Measurements from ENCODE around the gene RAB12.
"Not testable (repeated sequence)": the region's sequence is repeated elsewhere in the genome, so short reads cannot be mapped to it uniquely, and the experiment has no call there.

The RAB12 gene

DNA sequence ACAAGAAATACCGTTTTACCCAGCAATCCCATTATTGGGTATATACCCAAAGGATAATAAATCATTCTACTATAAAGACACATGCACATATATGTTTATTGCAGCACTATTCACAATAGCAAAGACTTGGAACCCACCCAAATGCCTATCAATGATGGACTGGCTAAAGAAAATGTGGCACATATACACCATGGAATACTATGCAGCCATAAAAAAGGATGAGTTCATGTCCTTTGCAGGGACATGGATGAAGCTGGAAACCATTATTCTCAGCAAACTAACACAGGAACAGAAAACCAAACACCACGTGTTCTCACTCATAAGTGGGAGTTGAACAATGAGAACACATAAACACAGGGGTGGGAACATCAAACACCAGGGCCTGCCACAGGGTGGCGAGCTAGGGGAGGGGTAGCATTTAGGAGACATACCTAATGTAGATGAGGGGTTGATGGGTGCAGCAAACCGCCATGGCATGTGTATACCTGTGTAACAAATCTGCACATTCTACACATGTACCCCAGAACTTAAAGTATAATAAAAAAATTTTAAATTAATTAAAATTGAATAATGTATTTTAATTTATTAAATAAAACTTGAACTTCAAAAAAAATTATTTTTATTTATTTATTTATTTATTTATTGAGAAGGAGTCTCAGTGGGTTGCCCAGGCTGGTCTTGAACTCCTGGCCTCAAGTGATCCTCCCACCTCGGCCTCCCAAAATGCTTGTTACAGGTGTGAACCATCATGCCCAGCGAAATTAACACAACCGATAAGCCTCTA, 42.4 kb downstream of the RAB12 start:
- not testable (repeated sequence) for DNase-seq

- no peak for DNase-seq
Measured at GRCh38 chr18:8654503-8655451, 45.5 kb downstream of the RAB12 start.

DNA sequence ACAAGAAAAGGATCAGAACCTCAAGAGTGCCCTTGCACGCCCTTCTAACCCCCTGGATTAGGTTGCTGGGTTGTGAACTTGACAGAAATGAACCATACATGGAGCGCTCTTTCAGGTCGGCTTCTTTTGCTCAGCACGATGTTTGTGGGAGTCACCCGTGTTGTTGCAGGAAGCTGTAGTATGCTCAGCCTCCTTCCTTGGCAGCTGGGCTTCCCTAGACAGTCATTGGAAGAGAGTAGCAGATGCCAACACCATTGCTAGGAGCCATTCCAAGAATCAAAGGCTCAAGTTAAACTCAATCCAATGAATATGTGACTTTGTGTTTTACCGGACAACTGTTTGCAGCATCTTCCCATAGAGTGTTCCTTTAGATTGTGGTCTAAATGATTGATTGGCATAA, 47.0 kb downstream of the RAB12 start:
- no peak for DNase-seq

DNA sequence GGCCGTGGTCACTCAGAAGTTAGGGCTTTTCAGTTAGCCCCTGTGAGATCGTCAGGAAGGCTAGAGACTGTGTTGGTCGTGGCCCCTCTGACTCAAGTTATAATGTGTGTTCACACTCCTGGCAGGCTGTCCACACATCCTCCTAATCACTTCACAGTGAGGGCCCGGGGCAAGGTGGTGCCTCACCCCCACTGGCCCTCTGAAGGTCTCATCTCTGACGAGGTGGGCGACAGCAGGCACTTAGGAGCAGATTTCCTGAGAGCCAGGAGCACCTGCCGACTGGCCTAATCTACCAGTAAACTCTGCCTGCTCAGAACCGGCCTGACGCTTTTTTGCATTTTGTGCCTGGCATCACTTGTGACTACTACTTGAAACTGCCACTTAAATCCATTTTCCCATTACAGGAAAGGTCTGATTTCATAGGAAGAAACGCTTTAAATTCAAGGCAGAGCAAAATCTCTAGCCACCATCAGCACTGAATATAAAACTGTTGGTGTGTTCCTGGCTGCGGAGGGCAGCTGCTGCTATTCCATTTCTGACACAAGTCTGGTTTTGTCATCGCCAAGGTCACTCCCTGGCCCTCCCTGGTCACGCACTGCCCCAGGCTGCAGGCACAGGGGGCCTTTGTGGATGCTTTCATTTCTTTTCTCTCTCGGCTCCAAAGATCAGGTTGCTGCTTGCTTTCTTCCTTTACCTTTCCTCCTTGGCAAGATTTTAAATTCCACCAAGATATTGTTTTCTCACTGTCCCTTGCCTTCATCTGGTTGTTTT, 48.0 kb downstream of the RAB12 start:
- no peak for DNase-seq

- DNase-seq: no peak
Measured at GRCh38 chr18:8657873-8658470, 48.7 kb downstream of the RAB12 start.

DNA sequence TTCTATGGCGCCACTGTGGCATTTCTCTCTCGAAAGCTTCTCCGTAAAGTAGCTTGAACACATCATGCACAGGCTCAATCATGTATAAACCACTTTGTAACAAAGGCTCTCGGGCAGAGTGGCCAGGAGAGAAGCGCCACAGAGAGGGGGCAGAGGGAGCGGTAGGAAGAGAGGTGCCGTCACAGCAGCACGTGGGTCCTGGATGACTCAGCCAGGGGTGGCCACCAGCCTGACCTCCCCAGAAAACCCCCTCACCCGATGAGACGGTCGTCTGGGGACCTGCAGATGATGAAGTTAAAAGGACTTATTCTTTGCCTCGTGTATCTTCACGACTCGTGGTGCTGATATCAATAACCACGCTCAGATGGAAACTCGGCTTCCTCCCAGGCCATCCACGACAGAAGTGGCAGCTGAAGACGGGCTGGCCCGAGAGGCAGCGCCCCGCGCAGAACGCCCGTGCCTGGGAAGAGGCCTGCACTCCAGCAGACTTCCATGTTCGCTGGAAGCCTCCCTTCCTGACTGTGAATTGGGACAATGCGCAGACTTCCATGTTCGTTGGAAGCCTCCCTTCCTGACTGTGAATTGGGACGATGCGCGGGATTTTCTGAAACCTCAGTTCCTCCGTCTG, 49.7 kb downstream of the RAB12 start:
- DNase-seq: no peak

DNA sequence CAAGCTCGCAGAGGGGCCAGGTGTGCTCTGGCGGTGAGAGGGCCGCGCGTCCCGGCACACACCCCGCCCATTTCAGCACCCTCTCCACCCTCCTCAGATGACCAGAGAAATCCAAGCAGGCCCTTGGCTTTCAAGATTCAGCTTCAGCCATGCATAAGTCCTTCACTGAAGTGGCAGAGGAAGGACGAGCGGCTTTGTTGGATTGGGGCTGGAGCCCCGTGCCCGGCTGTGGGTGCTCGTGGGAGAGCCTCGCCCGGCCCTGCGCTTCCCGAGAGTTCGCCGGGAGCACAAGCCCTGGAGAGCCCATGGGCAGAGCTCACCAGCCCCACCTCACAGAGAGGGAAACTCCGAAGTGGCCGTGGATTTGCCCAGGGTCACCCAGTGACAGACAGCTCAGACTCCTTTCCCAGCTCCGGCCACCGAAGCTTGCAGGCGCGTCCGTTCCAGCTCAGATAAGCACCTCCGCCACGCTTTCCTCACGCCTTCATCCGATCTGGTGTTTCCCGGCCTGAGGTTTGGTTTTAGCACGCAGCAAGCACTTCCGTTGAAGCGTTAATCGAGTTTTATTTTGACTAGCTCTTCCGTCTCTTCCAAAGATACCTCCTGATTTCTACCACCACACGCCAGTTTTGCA, 50.5 kb downstream of the RAB12 start:
- no peak for DNase-seq

- no peak for DNase-seq
Measured at GRCh38 chr18:8660316-8660715, 51.1 kb downstream of the RAB12 start.

DNA sequence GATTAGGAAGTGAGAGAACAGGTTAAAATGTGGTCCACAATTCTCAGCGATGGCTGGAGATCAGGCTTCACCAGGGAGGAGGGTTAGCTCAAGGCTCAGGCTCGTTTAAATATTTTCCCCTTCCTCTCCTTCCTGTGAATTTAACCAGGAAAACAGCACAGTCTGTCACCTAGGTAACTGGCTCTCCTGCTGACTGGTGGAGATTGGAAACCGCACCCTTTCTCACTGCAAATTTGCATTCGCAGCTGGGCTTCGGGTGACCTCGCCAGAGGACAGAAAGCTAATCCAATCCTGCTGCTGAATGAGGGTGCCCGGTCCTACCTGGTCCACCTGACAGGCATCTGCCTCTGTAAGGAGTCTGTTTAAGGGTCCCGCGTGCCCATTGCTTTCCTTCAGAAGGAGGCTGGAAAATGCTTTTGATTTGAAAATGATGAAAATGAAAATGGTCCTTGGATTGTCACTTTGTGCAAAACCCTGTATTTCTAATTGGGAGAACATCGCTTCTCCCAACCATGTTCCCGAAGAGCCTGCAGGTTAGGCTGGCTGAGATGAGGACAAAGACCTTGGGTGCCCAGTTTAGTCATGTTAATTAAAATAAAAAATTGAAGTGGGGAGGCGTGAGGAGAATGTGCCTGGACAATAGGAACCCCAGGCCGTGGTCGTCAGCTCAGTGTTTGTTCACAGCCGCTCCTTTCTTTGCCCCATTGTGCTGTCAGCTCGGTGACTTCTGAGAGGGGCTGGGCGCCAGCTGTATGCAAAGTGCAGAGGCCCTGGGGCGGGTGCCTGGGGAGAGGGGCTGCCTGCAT, 52.7 kb downstream of the RAB12 start:
- DNase-seq: no peak

- no peak for DNase-seq
Measured at GRCh38 chr18:8662560-8663255, 53.5 kb downstream of the RAB12 start.

GRCh38 chr18:8667846-8668245, 58.6 kb downstream of the RAB12 start:
- DNase-seq: no peak

GRCh38 chr18:8668381-8668780, 59.1 kb downstream of the RAB12 start:
- no peak for DNase-seq

GRCh38 chr18:8669571-8669970, 60.3 kb downstream of the RAB12 start:
- no peak for DNase-seq

DNA sequence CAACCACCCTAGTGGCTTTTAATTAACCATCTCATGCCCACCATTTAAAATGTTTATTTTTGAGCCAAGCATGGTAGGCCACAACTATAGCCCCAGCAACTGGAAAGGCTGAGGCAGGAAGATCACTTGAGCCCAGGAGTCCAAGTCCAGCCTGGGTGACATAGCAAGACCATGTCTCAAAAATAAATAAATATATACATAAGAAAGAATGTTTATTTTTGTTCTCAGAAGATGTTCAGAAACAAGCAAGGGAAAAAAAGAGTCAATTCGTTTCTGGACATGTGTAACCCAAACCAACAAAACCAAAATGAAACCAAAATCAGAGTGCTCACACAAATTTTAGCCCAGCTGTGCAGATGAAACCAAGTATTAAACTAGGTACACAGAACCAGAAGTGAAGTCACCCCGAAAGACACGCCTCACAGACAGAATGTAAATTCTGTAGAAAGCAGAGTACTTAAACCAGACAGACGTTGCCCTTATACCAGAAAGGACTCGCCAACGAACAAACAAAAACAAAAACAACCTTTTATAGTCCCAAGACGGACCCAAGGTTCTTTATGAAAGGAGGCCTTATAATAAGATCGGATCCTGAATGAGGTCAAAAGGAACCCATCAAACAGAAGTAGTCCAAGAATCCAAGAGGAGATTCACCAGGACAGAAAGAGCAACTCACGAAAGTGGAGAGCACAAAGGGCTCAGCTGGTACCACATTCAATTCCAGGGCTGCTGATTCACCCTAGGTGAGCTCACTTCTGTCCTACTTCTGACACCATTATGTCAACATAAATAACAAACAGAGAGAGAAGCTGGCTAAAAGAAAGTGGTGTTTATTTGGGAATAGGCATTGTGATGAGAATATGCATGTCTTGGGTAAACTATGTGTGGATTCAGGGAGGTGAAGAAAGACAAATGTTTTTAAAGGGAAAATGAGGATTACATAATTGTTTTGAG, 64.3 kb downstream of the RAB12 start:
- DNase-seq: no peak

DNA sequence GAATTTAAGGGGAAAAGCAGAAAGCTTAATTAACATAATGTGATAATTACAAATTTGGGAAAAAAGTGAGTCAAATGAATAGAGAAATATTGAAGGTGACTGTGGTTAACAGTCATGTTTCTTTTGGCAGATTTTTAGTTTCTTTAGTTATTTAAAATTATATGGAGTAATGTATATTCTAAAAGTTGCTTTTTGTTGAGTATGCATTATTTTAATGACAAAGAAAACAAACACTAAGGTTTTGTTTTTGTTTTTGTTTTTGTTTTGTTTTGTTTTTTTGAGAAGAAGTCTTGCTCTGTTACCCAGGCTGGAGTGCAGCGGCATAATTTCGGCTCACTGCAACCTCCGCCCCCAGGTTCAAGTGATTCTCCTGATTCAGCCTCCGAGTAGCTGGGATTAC, 65.8 kb downstream of the RAB12 start:
- no peak for DNase-seq

- DNase-seq: no peak
Measured at GRCh38 chr18:8681196-8681595, 72.0 kb downstream of the RAB12 start.

GRCh38 chr18:8684577-8684976, 75.3 kb downstream of the RAB12 start:
- DNase-seq: no peak

DNA sequence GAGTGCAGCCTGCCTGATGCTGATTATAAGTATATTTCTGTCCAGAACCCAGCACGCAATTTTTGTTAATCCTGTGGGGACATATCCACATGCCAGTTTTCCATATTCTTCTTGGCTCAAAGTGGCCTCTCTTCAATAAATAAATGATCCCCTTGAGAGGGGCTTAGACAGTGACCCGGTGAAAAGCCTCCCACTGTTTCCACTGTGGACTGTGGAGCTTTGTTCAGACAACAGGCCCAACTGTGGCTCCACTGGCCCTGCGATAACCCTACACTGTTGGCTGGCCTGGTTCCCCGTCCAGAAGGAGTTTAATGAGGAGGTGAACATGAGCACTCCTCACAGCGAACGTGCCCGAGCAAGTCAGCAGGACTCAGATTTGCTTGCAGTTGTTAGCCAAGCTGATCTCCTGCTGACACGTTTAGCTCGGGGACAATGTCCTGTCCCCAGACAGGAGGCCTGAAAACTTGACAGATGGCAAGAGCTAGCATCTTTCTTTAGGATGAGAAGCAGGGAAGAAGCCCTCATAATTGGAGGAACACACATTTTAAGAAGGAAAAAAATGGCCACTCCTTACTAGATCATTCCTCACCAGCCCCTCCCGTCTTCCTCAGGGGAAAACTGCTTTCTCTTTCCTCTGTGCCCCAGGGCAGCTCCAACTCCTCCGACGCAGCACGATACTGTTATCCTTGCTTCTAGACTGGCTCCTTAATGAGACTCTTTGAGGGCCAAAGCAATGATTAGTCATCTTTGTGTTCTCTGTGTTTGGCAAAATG, 76.1 kb downstream of the RAB12 start:
- no peak for DNase-seq

DNA sequence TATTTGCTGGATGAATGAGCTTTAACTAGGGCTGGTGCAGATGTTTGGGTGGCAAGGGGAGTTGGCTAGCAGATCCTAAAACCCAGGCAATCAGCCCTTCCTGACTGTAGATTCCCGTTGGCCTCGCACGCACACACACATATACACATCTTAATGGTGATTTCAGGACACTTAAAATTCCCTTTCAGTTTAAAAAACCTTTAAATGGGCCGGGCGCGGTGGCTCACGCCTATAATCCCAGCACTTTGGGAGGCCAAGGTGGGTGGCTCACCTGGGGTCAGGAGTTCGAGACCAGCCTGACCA, 76.6 kb downstream of the RAB12 start:
- DNase-seq: no peak

Data from KG1 (cell line).